ENCODE data around the gene CCL21.

The CCL21 gene

GRCh38 chr9:34689512-34689911 is 20.4 kb downstream of the CCL21 start:
- no peak for TF ChIP-seq FOXP2 (optimal IDR thresholded peaks at IDR 0.05; ENCODE audit: borderline replicate concordance, extremely low read depth, extremely low read length, insufficient read depth)

GRCh38 chr9:34689116-34689470 is 20.8 kb downstream of the CCL21 start:
- TF ChIP-seq TAF1 (IDR thresholded peaks at IDR 0.05; ENCODE audit: borderline replicate concordance, insufficient read depth, low read length) (no peak), SIN3A (IDR thresholded peaks at IDR 0.05; ENCODE audit: borderline replicate concordance, insufficient read depth, low read length) (no peak), REST (IDR thresholded peaks at IDR 0.05; ENCODE audit: insufficient read depth in 1 of 2, low read depth in 2 of 2, low read length in 2 of 2) (no peak)

- no peak for TF ChIP-seq TAF1 (IDR thresholded peaks at IDR 0.05; ENCODE audit: borderline replicate concordance, insufficient read depth, low read length)
These were observed 21.4 kb downstream of the CCL21 start for GRCh38 chr9:34688329-34689115.

GRCh38 chr9:34687276-34688030 is 22.5 kb downstream of the CCL21 start:
- TF ChIP-seq REST (IDR thresholded peaks at IDR 0.05; ENCODE audit: insufficient read depth in 1 of 2, low read depth in 2 of 2, low read length in 2 of 2): no peak
- no peak for TF ChIP-seq SIN3A (IDR thresholded peaks at IDR 0.05; ENCODE audit: borderline replicate concordance, insufficient read depth, low read length)
- no peak for TF ChIP-seq POLR2AphosphoS5 (IDR thresholded peaks at IDR 0.05; ENCODE audit: low read depth, low read length)
- TF ChIP-seq TAF1 (IDR thresholded peaks at IDR 0.05; ENCODE audit: borderline replicate concordance, insufficient read depth, low read length): no peak

GRCh38 chr9:34686732-34687131 is 23.2 kb downstream of the CCL21 start:
- TF ChIP-seq SIN3A (IDR thresholded peaks at IDR 0.05; ENCODE audit: borderline replicate concordance, insufficient read depth, low read length): no peak
- no peak for TF ChIP-seq POLR2AphosphoS5 (IDR thresholded peaks at IDR 0.05; ENCODE audit: low read depth, low read length)
- TF ChIP-seq FOXP2 (optimal IDR thresholded peaks at IDR 0.05; ENCODE audit: borderline replicate concordance, extremely low read depth, extremely low read length, insufficient read depth): no peak
- no peak for TF ChIP-seq TAF1 (IDR thresholded peaks at IDR 0.05; ENCODE audit: borderline replicate concordance, insufficient read depth, low read length)
- no peak for TF ChIP-seq REST (IDR thresholded peaks at IDR 0.05; ENCODE audit: insufficient read depth in 1 of 2, low read depth in 2 of 2, low read length in 2 of 2)

GRCh38 chr9:34686231-34686630 is 23.7 kb downstream of the CCL21 start:
- TF ChIP-seq TAF1 (IDR thresholded peaks at IDR 0.05; ENCODE audit: borderline replicate concordance, insufficient read depth, low read length) (no peak), SIN3A (IDR thresholded peaks at IDR 0.05; ENCODE audit: borderline replicate concordance, insufficient read depth, low read length) (no peak)

GRCh38 chr9:34685591-34685990 is 24.3 kb downstream of the CCL21 start:
- TF ChIP-seq SIN3A (IDR thresholded peaks at IDR 0.05; ENCODE audit: borderline replicate concordance, insufficient read depth, low read length): no peak

Measured in PFSK-1 (cell line).